SJSA1 (cell line): ENCODE data around the gene TXNIP. TPM values are rescaled to one million over a fixed set of nuclear protein-coding genes. Genes with fewer than 3 reads are reported as not detected.
A peak's percentile ranks its signal among the peaks of the same experiment; 100 is the strongest.

Experiments used
- DNase-seq, 2 experiments: peaks; one replicate each; pipeline ENCODE4 v3.0.0-alpha.2; 2015 to 2020; ENCODE audit warnings: low spot score in 2 of 2, low read depth in 1 of 2
- H3K27ac ChIP-seq: fragments of 250-450 bp; sonication (Bioruptor Pico); 2 replicates; pipeline ENCODE4 v1.5.1; 2020; ENCODE audit warnings: mild to moderate bottlenecking, moderate library complexity
- H3K27me3 ChIP-seq: fragments of 250-450 bp; sonication (Bioruptor Pico); replicated peaks from 2 replicates; pipeline ENCODE4 v1.5.1; 2020; ENCODE audit warnings: mild to moderate bottlenecking, moderate library complexity
- H3K36me3 ChIP-seq: fragments of 250-450 bp; sonication (Bioruptor Pico); 2 replicates; pipeline ENCODE4 v1.5.1; 2020; ENCODE audit warnings: mild to moderate bottlenecking
- H3K4me1 ChIP-seq: fragments of 250-450 bp; sonication (Bioruptor Pico); replicated peaks from 2 replicates; pipeline ENCODE4 v1.6.1; 2021; ENCODE audit warnings: mild to moderate bottlenecking
- H3K4me3 ChIP-seq: fragments of 250-450 bp; sonication (Bioruptor Pico); 2 replicates; pipeline ENCODE4 v1.5.1; 2020; ENCODE audit warnings: mild to moderate bottlenecking
- H3K9me3 ChIP-seq: fragments of 250-450 bp; sonication (Bioruptor Pico); replicated peaks from 2 replicates; pipeline ENCODE4 v1.5.1; 2020; ENCODE audit warnings: mild to moderate bottlenecking
- total RNA-seq: library from RNA; depleted of rRNA; stranded (reverse); fragments of >200 nt; shearing (Covaris generic); gene quantifications from 2 replicates; pipeline ENCODE4 v1.2.3, GENCODE V29; 2014

TXNIP gene
- total RNA-seq, 1 experiment from 2014 or later: 82.5 TPM

DNA sequence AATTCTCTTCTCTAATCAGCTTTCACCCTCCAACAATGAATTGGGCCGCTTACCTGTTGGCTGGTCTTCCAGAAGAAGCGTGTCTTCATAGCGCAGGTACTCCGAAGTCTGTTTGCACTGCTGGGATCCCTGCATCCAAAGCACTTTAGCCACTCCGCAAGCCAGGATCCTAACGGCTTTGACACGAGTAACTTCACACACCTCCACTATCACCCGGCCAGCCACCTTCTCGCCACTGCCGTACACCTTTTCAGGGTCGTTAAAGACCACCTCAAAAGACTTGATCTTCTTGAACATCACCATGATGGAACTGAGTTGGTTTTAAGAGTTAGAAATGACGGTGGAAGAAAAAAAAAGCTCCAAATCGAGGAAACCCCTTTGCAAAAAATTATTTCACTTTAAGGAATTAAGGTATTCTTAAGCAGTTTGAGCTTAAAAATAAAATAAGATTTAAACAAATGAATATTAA, 381 bp downstream of the TXNIP start:
- Histone ChIP-seq H3K36me3 (peaks cover 32% of the 10 kb centered on the region), H3K9me3 (no peaks in the 10 kb centered on the region), H3K4me3 (peak overlapping the region; percentile 47), H3K27ac (peak overlapping the region; percentile 64), H3K27me3 (no peaks in the 10 kb centered on the region), H3K4me1 (peaks cover 41% of the 10 kb centered on the region)
- no peak for DNase-seq

DNA sequence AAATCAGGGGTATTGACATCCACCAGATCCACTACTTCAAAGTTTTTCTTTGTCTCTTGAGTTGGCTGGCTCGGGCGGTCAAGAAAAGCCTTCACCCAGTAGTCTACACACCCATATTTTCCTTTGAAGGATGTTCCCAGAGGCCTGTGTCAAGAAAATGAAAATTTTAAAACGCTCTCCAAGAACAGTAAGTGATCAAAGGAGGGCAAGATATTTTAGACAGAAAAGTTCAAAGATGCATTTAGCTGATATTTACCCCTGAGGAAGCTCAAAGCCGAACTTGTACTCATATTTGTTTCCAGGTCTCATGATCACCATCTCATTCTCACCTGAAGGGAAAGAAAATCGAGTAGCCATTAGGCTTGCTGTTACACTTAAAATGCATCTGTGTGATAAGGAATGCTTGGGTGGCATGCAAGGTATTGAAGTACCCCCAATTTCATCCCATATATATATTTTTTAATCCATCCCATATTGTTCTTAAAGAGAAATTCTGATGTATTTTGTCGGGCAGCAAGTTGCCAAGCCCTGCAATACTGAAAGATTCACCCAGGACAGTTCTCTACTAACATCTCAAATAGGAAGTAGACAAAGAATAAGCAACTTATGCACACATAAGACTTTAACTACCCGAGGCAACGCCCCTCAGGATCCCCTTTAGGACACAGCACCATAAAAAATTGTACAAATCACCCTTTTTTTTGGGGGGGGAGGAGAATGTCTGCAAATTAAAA, 1.1 kb downstream of the TXNIP start:
- peaks cover 32% of the 10 kb centered on the region for H3K36me3 ChIP-seq
- H3K4me3 ChIP-seq: peak overlapping the region; percentile 47
- H3K27ac ChIP-seq: no peak overlapping the region
- DNase-seq: no peak
- peaks cover 41% of the 10 kb centered on the region for H3K4me1 ChIP-seq
- H3K27me3 ChIP-seq: no peaks in the 10 kb centered on the region
- no peaks in the 10 kb centered on the region for H3K9me3 ChIP-seq

DNA sequence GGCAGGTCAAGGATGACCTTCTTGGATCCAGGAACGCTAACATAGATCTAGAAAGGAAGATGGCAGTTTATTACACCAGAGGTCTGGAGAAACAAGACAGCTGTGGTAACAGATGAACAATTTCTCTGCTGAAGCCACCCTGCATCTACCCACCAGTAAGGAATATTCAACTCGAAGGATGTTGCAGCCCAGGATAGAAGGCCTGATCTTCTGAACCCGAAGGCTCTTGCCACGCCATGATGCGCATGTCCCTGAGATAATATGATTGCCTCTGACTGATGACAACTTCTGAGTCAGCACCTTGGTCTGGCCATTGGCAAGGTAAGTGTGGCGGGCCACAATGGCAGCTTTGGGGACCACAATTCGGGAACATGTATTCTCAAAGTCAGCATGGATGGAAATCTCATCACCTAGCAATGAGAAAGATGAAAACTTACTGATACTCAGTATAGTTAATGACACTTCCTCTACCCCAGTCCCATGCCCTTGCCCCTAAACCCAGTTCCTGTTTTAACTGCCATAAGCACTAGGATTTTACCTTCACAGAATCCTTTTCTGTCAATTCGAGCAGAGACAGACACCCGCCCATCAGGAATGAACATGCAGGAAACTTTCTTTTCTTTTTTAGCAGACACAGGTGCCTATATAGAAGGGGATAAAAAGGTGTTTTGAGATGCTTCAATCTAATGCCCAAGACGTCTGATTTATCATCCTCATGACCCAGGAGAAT, 1.8 kb downstream of the TXNIP start:
- no peaks in the 10 kb centered on the region for H3K9me3 ChIP-seq
- peak overlapping the region; percentile 47 for H3K4me3 ChIP-seq
- H3K36me3 ChIP-seq: peaks cover 32% of the 10 kb centered on the region
- no peak for DNase-seq
- H3K27me3 ChIP-seq: no peaks in the 10 kb centered on the region
- H3K4me1 ChIP-seq: peaks cover 41% of the 10 kb centered on the region
- no peak overlapping the region for H3K27ac ChIP-seq

DNA sequence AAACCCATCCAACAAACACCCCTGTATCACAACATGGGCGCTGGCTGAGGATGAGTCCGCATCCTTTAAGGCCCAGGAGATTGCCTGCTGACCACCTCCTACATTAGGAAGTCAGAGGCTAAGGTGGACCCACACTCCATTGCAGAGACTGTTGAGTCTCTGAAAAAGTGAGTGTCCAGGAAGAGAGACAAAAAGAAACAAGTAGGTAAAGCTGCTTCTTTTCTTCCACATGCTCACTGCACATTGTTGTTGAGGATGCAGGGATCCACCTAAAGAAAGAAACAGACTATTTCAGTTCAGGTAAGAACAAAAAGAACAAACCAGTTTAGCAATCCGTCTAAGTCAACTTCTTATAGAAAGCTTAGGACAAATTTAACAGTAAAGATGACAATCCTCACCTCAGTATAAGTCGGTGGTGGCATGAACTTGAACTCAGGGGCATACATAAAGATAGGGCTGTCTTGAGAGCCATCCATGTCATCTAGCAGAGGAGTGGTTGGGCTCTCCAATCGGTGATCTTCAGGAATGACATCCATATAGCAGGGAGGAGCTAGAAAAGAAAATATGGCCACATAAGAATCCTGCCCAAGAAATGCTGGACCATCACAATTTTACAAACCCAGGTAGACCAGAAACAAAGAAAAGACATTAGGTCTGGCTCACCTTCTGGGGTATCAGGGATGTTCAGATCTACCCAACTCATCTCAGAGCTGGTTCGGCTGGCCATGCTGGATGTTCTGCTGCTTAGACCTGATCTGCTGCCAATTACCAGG, 2.6 kb downstream of the TXNIP start:
- Histone ChIP-seq H3K4me1 (peaks cover 41% of the 10 kb centered on the region), H3K4me3 (no peak overlapping the region), H3K9me3 (no peaks in the 10 kb centered on the region), H3K27me3 (no peaks in the 10 kb centered on the region), H3K27ac (no peak overlapping the region), H3K36me3 (peaks cover 32% of the 10 kb centered on the region)
- no peak for DNase-seq

DNA sequence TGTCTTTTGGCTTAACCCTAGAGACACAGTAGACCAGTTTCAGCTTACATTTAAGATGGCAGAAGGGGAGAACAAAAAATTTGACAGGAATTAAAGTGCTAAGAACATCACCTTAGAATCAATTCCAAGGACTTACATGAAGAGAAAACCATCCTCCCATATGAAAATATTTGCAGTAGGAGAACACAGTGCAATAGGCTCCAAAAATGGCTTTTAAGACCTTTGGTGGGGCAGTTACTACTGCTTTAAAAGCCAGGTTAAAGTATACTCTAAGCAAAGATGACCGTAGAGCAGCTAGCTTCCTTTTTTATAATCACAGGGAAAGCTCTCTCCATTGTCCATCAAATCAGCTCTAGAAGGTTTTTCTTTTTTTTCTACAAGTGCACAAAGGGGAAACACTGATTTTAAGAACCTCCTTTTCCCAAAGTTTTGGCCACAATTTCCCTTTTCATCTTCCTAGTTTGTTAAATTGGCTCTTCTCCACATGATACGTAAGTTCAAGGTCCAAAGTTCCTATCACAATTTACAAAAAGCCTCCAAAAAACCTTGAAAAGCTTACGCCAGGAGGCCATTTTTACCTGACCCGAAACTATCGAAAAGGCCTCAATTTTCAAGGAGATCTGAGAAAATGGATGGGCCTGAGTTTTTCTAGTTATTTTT, 3.3 kb downstream of the TXNIP start:
- Histone ChIP-seq H3K27ac (no peak overlapping the region), H3K9me3 (no peaks in the 10 kb centered on the region), H3K4me1 (peaks cover 41% of the 10 kb centered on the region), H3K27me3 (no peaks in the 10 kb centered on the region), H3K4me3 (no peak overlapping the region), H3K36me3 (peaks cover 32% of the 10 kb centered on the region)
- no peak for DNase-seq

DNA sequence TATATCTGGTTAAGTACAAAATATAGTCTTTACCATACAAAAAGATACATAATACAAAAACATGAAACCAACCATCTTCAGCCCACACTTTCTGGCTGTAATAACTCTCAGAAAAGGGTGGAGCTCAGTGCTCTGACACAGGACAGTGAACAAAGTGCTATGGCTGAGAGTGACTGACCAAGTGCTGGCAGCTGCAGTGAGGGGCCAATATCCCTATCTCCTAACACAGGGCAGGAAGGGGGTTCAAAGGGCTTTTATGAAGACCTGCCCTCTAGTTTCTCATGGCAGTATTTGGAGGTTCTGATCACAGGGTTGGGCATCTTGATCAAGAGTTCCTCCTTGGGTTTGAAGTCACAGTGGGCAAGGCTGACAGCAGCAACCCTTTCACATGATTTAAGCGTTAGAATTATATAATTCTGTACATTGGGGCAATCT, 3.9 kb downstream of the TXNIP start:
- no peak overlapping the region for H3K4me3 ChIP-seq
- DNase-seq: no peak
- peaks cover 41% of the 10 kb centered on the region for H3K4me1 ChIP-seq
- peaks cover 32% of the 10 kb centered on the region for H3K36me3 ChIP-seq
- H3K27me3 ChIP-seq: no peaks in the 10 kb centered on the region
- no peaks in the 10 kb centered on the region for H3K9me3 ChIP-seq
- no peak overlapping the region for H3K27ac ChIP-seq

DNA sequence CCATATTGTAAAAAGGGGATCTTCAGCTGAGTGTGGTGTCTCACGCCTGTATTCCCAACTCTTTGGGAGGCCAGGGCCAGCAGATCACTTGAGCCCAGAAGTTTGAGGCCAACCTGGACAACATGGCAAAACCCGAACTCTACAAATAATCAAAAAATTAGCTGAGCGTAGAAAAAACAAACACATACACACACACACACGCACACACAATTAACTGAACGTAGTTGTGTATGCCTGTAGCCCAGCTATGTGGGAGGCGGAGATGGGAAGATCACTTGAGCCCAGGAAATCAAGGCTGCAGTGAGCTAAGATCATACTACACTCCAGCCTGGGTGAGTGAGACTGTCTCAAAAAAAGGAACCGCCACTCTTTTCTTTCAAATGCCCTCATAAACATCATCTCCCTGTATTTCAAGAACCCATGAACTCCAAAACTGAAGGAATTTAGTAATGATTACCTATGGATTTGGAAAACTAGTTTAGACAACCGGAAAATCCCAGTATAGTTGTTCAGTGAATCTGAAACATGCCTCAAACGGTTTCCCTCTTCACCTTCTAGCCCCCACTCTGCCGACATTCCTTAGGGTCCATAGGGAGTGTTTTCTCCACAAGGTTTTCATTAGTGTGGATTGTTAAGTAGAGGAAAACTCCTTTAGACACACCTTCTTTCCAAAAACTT, 4.5 kb downstream of the TXNIP start:
- no peaks in the 10 kb centered on the region for H3K9me3 ChIP-seq
- peaks cover 36% of the 10 kb centered on the region for H3K4me1 ChIP-seq
- peaks cover 32% of the 10 kb centered on the region for H3K36me3 ChIP-seq
- DNase-seq: peak in 1 of 2 experiments; percentile 20
- no peaks in the 10 kb centered on the region for H3K27me3 ChIP-seq
- H3K27ac ChIP-seq: no peak overlapping the region
- H3K4me3 ChIP-seq: no peak overlapping the region

DNA sequence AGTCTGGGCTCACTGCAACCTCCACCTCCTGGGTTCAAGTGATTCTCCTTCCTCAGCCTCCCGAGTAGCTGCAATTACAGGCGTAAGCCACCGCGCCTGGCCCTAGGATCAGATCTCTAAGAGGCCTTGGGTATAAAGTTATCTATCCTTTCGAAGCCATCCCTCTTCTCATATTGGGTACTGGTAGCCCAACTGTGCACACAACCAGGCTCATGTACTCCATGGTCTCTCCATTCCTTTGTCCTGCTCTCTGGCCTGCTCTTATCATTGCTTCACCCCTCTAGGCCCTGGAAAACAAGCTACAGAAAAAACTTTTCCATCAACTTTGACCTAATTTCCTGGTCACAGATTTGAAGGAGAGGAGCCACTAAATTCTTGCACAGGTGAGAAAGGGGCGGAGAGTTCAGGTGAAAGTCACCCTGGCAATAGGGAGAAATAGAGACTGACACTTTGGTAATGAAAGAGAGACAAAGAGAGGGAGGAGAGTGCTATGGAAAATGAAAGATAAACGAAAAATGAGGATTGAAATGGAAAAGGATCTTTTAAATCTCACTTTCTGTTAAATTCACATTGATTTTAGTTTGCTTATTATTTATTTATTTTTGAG, 6.0 kb downstream of the TXNIP start:
- peaks cover 31% of the 10 kb centered on the region for H3K36me3 ChIP-seq
- DNase-seq: no peak
- no peak overlapping the region for H3K27ac ChIP-seq
- H3K27me3 ChIP-seq: no peaks in the 10 kb centered on the region
- peaks cover 48% of the 10 kb centered on the region for H3K4me1 ChIP-seq
- H3K4me3 ChIP-seq: no peak overlapping the region
- H3K9me3 ChIP-seq: no peaks in the 10 kb centered on the region

DNA sequence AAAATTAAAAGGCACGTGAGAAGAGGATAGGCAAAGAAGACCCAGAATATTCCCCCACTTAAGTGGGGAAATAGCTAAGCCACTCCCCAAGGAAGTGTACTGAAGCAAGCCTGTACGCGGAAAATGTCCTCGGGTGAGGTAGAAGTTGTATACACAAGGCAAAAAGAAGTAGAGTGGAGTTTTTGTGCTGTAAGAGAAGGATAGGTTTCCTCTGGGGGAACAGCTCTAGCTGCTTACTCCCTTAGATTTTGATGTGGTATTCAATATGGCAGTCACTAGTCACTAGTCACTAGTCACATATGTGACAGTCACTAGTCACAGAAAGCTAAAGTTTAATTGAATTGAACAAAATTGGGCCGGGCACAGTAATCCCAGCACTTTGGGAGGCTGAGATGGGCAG, 7.6 kb downstream of the TXNIP start:
- DNase-seq: no peak
- H3K4me1 ChIP-seq: peaks cover 46% of the 10 kb centered on the region

DNA sequence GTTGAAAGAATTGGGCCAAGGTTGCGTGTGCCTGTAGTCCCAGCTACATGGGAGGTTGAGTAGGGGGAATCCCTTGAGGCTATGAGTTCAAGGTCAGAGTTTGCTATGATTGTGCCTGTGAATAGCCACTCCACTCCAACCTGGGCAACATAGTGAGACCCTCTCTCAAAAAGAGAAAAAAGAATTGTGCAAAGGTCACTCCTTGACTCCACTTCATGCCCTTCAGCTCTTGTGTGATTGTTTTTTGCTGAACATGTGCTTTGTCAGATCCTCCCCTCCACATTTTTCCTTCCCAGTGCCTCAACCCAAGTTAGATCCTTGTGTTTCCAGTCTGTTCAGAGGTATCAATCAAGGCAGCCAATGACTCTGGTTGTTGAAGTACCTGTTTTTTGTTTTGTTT, 8.5 kb downstream of the TXNIP start:
- H3K36me3 ChIP-seq: peaks cover 7% of the 10 kb centered on the region
- DNase-seq: no peak
- H3K4me3 ChIP-seq: no peak overlapping the region
- no peak overlapping the region for H3K27ac ChIP-seq
- no peaks in the 10 kb centered on the region for H3K9me3 ChIP-seq
- no peaks in the 10 kb centered on the region for H3K27me3 ChIP-seq
- H3K4me1 ChIP-seq: peaks cover 42% of the 10 kb centered on the region

More for the DNA sequence above, 7.6 kb downstream of the TXNIP start:
- Histone ChIP-seq H3K9me3 (no peaks in the 10 kb centered on the region), H3K4me3 (no peak overlapping the region), H3K27me3 (no peaks in the 10 kb centered on the region), H3K36me3 (peaks cover 15% of the 10 kb centered on the region), H3K27ac (no peak overlapping the region)

DNA sequence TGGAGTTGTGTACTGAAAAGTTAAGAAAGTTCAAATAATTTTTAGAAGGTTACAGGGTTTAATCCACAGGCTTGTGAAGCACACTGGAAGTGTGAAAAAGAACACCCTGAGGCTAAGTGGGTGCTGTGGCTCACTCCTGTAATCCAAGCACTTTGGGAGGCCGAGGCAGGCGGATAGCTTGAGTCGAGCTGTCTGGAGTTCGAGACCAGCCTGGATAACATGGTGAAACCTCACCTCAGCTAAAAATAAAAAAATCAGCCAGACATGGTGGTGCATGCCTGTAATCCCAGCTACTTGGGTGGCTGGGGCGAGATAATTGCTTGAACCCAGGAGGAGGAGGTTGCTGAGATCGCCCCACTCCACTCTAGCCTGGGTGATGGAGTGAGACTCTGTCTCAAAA, 9.8 kb downstream of the TXNIP start:
- H3K27me3 ChIP-seq: no peaks in the 10 kb centered on the region
- H3K4me3 ChIP-seq: no peak overlapping the region
- peak overlapping the region; percentile 74 for H3K27ac ChIP-seq
- no peaks in the 10 kb centered on the region for H3K36me3 ChIP-seq
- DNase-seq: no peak
- no peaks in the 10 kb centered on the region for H3K9me3 ChIP-seq
- H3K4me1 ChIP-seq: peaks cover 30% of the 10 kb centered on the region

DNA sequence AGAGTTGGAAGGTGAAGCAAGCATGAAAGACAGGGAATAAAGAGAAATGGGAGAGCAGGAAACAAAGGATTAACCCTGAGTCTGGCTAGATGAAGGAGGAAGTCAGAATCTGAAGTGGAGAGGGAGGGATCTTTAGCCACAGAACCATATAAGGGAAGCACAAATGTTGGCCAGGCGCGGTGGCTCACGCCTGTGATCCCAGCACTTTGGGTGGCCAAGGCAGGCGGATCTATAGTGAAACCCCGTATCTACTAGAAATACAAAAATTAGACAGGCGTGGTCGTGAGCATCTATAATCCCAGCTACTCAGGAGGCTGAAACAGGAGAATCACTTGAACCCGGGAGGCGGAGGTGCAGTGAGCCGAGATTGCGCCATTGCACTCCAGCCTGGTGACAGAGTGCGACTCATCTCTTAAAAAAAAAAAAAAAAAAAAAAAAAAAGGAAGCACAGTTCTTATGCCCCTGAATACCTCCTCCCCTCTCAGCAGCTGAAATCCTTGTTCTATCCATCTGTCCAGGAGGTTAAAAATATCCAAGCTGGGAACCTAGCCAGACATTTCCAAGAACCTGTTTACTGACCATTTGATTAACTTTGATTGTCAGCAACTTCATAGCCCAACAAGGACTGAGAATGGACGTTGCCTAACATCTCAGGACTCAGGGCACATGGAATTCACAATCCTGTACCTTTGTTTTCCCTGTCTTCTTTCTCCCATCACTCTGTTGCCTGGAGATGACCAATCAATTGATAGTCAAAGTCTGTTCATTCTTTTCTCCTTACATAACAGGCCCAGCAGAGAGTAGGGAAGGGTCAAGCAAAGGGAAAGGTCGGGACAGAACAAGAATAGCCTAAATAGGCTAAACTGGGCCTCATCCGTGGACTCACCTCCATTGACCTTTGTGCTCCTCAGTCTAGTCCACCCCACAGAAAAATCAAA, 10.6 kb downstream of the TXNIP start:
- no peaks in the 10 kb centered on the region for H3K36me3 ChIP-seq
- peak overlapping the region; percentile 74 for H3K27ac ChIP-seq
- H3K4me3 ChIP-seq: no peak overlapping the region
- DNase-seq: peak; percentile 80 to 88
- H3K4me1 ChIP-seq: peaks cover 32% of the 10 kb centered on the region
- H3K27me3 ChIP-seq: no peaks in the 10 kb centered on the region
- no peaks in the 10 kb centered on the region for H3K9me3 ChIP-seq
